Astrocyte (in vitro differentiated cells and primary cell): Measurements from ENCODE around the gene CARD9.

Source experiments
- EZH2 ChIP-seq: IDR thresholded peaks from 2 replicates; pipeline ENCODE4 v1.6.1; 2012; ENCODE audit warnings: mild to moderate bottlenecking, low read length, inconsistent platforms; ENCODE audit not compliant: insufficient read depth
- TF ChIP-seq, protein P1 (sequence below): IDR thresholded peaks from 2 replicates; pipeline ENCODE4 v1.5.1; 2011; ENCODE audit warnings: low read depth, mild to moderate bottlenecking, inconsistent platforms, low read length, moderate library complexity; ENCODE audit not compliant: insufficient read depth

DNA sequence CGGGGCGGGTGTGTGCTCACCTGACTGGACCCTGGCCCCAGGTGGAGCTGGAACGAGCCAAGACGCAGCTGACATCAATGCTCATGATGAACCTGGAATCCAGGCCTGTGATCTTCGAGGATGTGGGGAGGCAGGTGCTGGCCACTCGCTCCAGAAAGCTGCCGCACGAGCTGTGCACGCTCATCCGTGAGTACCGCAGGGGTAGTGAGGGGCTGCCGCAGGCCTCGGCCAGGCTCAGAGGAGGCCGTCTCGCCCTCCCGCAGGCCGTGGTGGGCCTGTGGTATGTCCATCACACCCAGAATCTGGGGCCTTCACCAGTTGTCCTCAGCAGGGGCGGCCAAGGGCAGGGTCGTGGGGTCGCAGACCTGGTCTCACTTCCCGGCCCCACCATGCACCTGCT, 48.3 kb upstream of the CARD9 start:
- no peak for TF ChIP-seq EZH2
- TF ChIP-seq, protein P1, sequence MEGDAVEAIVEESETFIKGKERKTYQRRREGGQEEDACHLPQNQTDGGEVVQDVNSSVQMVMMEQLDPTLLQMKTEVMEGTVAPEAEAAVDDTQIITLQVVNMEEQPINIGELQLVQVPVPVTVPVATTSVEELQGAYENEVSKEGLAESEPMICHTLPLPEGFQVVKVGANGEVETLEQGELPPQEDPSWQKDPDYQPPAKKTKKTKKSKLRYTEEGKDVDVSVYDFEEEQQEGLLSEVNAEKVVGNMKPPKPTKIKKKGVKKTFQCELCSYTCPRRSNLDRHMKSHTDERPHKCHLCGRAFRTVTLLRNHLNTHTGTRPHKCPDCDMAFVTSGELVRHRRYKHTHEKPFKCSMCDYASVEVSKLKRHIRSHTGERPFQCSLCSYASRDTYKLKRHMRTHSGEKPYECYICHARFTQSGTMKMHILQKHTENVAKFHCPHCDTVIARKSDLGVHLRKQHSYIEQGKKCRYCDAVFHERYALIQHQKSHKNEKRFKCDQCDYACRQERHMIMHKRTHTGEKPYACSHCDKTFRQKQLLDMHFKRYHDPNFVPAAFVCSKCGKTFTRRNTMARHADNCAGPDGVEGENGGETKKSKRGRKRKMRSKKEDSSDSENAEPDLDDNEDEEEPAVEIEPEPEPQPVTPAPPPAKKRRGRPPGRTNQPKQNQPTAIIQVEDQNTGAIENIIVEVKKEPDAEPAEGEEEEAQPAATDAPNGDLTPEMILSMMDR: no peak
